Nephron (organoid): Measurements from ENCODE around the gene CA12.
A peak's percentile ranks its signal among the peaks of the same experiment; 100 is the strongest.

Experiments
- H3K27ac Mint-ChIP-seq, 3 experiments: 2 replicates each; pipeline ENCODE4 v1.8.0; 2020; ENCODE audit warnings: mixed read lengths in 3 of 3, mild to moderate bottlenecking in 2 of 3, moderate library complexity in 1 of 3
- H3K27me3 Mint-ChIP-seq: 2 replicates; pipeline ENCODE4 v1.8.0; 2021; ENCODE audit warnings: low read depth, mild to moderate bottlenecking, moderate library complexity, mixed read lengths
- H3K36me3 Mint-ChIP-seq: 2 replicates; pipeline ENCODE4 v1.8.0; 2020; ENCODE audit warnings: low read depth, mixed read lengths
- H3K4me1 Mint-ChIP-seq: 2 replicates; pipeline ENCODE4 v1.8.0; 2020; ENCODE audit warnings: mixed read lengths
- H3K4me3 Mint-ChIP-seq, 3 experiments: 2 replicates each; pipeline ENCODE4 v1.8.0; 2020; ENCODE audit warnings: mild to moderate bottlenecking in 3 of 3, mixed read lengths in 3 of 3, moderate library complexity in 2 of 3
- H3K9me3 Mint-ChIP-seq: 2 replicates; pipeline ENCODE4 v1.8.0; 2020; ENCODE audit warnings: mixed read lengths
- CTCF ChIP-seq, 3 experiments: fragments of 200-600 bp; sonication (generic); IDR thresholded peaks; one replicate each; pipeline ENCODE4 v1.5.0; 2021; ENCODE audit warnings: antibody characterized with exemption in 3 of 3; ENCODE audit not compliant: unreplicated experiment in 3 of 3

The CA12 gene

GRCh38 chr15:63332367-63333124 is 49.1 kb downstream of the CA12 start:
- H3K27ac Mint-ChIP-seq: no peak overlapping the region
- peaks cover 16% of the 10 kb centered on the region for H3K4me1 Mint-ChIP-seq

GRCh38 chr15:63331456-63331855 is 50.2 kb downstream of the CA12 start:
- no peaks in the 10 kb centered on the region for H3K36me3 Mint-ChIP-seq
- H3K4me1 Mint-ChIP-seq: peaks cover 16% of the 10 kb centered on the region
- no peak for TF ChIP-seq CTCF (IDR thresholded peaks at IDR 0.05; ENCODE audit: unreplicated experiment in 3 of 3)
- peaks cover 4% of the 10 kb centered on the region for H3K27me3 Mint-ChIP-seq
- H3K9me3 Mint-ChIP-seq: no peaks in the 10 kb centered on the region
- no peak overlapping the region for H3K4me3 Mint-ChIP-seq
- H3K27ac Mint-ChIP-seq: no peak overlapping the region

More at GRCh38 chr15:63332367-63333124, 49.1 kb downstream of the CA12 start:
- no peaks in the 10 kb centered on the region for H3K9me3 Mint-ChIP-seq
- H3K4me3 Mint-ChIP-seq: no peak overlapping the region
- TF ChIP-seq CTCF (IDR thresholded peaks at IDR 0.05; ENCODE audit: unreplicated experiment in 3 of 3): no peak
- H3K36me3 Mint-ChIP-seq: no peaks in the 10 kb centered on the region
- peaks cover 4% of the 10 kb centered on the region for H3K27me3 Mint-ChIP-seq

- Mint-ChIP-seq H3K9me3 (no peaks in the 10 kb centered on the region), H3K36me3 (no peaks in the 10 kb centered on the region), H3K27ac (no peak overlapping the region), H3K4me3 (no peak overlapping the region), H3K4me1 (peaks cover 16% of the 10 kb centered on the region), H3K27me3 (peaks cover 4% of the 10 kb centered on the region)
- TF ChIP-seq CTCF (IDR thresholded peaks at IDR 0.05; ENCODE audit: unreplicated experiment in 3 of 3): no peak
These were observed 50.7 kb downstream of the CA12 start for GRCh38 chr15:63330926-63331325.

- H3K9me3 Mint-ChIP-seq: no peaks in the 10 kb centered on the region
These were observed 51.9 kb downstream of the CA12 start for GRCh38 chr15:63329567-63330350.

GRCh38 chr15:63327648-63328421 is 53.8 kb downstream of the CA12 start:
- Mint-ChIP-seq H3K27ac (peak overlapping the region in 2 of 3 experiments; percentile 16), H3K4me3 (no peak overlapping the region), H3K27me3 (peaks cover 7% of the 10 kb centered on the region), H3K36me3 (no peaks in the 10 kb centered on the region), H3K4me1 (peaks cover 14% of the 10 kb centered on the region), H3K9me3 (no peaks in the 10 kb centered on the region)
- no peak for TF ChIP-seq CTCF (IDR thresholded peaks at IDR 0.05; ENCODE audit: unreplicated experiment in 3 of 3)

More at GRCh38 chr15:63329567-63330350, 51.9 kb downstream of the CA12 start:
- Mint-ChIP-seq H3K4me3 (no peak overlapping the region), H3K4me1 (peaks cover 16% of the 10 kb centered on the region), H3K27ac (no peak overlapping the region), H3K27me3 (peaks cover 4% of the 10 kb centered on the region), H3K36me3 (no peaks in the 10 kb centered on the region)
- TF ChIP-seq CTCF (IDR thresholded peaks at IDR 0.05; ENCODE audit: unreplicated experiment in 3 of 3): no peak
